D721Med (cell line): ENCODE results near the gene PPHLN1.

Source experiments
- DNase-seq: peaks from one replicate; pipeline ENCODE4 v3.0.0; 2011; ENCODE audit warnings: low spot score; ENCODE audit not compliant: insufficient read length
- FAIRE-seq: peaks from 2 replicates; lab custom pipeline; 2011; peaks lifted over from hg19 to GRCh38; lab: Jason Lieb, UNC
- TF ChIP-seq, protein P1 (sequence below): IDR thresholded peaks from 2 replicates; pipeline ENCODE4 v1.5.1; 2012; ENCODE audit warnings: mild to moderate bottlenecking, control low read depth; ENCODE audit not compliant: insufficient read depth; ENCODE audit errors: missing control alignments

The PPHLN1 gene

DNA sequence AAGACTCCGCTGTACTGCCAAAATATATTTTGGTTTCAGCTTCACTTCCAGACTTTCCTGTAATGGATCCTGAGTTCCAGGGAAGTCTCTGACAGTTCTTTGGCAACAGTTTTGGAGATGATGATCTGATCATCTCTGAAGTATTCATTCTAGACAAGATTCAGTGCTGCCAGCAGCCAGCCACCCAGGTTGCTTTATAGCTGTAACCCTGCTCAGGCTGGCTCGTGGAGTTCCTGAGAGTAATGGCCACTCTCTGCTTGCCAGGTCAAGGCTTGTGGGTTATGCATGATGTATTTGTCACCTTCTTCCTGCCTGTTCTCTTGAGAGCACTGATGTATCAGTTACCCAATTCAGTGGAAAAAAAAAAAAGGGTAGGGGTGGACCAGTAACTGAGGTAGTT lies 124.3 kb downstream of the PPHLN1 start:
- DNase-seq = no peak
- FAIRE-seq = no peak
- TF ChIP-seq, protein P1, sequence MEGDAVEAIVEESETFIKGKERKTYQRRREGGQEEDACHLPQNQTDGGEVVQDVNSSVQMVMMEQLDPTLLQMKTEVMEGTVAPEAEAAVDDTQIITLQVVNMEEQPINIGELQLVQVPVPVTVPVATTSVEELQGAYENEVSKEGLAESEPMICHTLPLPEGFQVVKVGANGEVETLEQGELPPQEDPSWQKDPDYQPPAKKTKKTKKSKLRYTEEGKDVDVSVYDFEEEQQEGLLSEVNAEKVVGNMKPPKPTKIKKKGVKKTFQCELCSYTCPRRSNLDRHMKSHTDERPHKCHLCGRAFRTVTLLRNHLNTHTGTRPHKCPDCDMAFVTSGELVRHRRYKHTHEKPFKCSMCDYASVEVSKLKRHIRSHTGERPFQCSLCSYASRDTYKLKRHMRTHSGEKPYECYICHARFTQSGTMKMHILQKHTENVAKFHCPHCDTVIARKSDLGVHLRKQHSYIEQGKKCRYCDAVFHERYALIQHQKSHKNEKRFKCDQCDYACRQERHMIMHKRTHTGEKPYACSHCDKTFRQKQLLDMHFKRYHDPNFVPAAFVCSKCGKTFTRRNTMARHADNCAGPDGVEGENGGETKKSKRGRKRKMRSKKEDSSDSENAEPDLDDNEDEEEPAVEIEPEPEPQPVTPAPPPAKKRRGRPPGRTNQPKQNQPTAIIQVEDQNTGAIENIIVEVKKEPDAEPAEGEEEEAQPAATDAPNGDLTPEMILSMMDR = no peak

DNA sequence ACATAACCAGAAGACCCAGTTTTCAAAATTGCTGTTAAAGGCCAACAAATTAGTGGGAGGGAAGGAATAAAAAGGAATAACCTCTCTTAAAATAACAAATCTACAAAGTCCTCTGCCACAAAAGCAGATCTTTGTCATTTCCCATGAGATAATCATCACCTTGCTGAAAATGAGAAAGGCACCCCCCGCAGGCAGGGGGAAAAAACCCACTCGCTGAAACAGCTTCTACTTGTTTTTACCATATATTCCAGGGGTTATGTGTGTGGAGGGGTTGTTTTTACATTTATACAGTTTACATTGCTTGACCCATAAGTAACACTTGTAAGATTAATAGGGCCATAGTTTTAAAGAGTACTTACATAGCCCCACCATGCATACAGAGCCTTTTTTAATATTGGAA lies 132.6 kb downstream of the PPHLN1 start:
- FAIRE-seq = no peak
- DNase-seq = no peak
- TF ChIP-seq, protein P1 = no peak

DNA sequence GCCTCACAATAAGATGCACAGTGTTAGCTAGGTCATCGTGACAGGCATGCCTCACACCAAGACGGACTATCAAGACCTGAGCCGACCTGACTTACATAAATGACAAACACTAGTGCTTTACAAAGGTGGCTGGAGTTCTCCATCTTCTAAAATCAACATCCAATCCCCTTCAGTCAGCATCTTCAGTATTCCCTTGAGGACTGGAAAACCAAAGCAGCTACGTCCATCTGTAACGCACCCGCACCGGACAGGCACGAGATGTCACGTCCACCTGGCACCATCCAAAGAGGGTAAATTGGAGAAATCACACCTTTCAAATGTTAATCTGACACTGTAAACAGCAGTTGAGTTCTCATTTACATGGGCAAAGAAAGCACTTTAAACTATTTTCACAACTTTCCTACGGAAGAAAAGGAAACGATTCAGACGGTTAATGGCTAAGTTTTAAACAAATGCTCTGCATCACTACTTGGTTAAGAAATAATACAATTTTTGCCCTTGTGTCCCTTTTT lies 133.4 kb downstream of the PPHLN1 start:
- TF ChIP-seq, protein P1 = no peak
- FAIRE-seq (no peak), DNase-seq (no peak)

DNA sequence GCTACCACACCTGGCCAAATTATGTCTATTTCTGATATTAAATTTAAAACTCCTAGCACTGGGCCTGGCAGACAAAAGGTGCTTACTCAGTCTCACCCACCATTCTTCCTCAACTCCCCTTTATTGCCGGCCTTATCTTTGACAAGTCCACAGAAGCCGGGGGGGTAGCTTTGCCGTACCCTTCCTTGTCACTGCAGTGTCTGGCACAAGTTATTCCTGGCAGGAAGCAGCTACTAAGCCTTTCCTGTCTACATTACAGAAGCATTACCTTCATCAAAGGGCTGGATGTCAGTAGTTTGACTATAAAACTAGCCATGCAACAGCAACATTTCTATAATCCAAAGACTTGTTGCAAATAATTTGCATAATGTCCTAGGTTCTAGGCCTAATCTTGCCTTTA lies 136.5 kb downstream of the PPHLN1 start:
- DNase-seq (no peak), FAIRE-seq (no peak)
- TF ChIP-seq, protein P1 = no peak

DNA sequence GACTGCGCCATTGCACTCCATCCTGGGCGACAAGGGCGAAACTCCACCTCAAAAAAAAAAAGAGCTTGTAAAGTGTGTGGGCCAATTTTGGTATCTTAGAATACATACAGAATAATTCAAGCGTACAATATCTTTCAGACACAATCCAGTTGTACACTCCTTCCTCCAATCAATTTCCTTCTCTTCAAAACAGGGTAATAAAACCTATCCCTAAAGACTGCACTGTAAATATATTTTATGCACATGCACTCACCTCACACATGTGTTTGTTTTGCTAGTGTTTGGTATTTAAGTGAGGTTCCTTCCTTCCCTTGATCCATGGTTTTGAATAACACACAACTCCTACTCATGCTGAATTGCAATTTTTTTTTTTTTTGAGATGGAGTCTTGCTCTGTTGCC lies 137.7 kb downstream of the PPHLN1 start:
- TF ChIP-seq, protein P1 = no peak
- DNase-seq (no peak), FAIRE-seq (no peak)

DNA sequence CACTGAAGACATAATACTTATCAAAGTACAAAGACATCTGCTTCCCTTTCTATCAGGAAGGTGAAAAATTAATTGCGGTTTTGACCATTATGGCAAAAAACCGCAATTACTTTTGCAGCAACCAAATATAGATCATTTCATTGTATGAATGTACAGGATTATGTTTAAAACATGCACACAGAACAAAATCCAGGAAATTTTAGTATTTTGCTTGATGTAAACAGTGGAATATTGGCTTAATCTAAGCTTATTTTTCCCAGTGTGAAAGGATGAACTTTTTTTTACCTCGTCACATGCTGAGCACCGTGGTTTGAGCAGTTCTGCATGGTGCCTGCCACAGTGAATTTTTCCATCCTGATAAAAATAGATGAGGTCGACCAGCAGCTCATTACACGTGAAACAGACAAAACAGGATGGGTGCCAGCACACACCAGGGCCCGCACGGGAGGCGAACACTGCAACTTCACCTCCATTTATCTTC lies 142.4 kb downstream of the PPHLN1 start:
- FAIRE-seq (no peak), DNase-seq (no peak)
- TF ChIP-seq, protein P1 = no peak

DNA sequence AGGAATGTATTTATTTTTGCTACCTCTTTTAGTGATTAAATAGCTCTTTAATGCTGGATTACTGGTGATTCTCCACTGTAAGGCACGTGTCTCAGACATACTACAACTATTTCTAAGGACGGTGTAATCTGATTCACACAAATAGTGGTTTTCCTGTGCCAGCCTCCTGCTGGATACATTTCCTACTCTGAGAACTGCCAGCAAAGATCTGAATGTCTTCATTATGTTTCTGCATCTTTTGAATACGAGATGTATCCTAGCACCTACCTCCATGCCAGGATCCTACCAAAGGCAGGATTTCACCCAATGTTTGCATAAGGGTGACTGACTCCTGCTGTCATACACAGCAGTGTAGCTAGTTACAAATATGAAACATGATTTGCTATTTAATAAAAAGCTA lies 143.0 kb downstream of the PPHLN1 start:
- DNase-seq = no peak
- FAIRE-seq = no peak
- TF ChIP-seq, protein P1 = no peak
